Stimulated activated CD8-positive, alpha-beta memory T cell treated with anti-CD3 and anti-CD28 coated beads, Interleukin-15, amount 100 ng/mL, for 1 hour (primary cell): Measurements from ENCODE around the gene SHC3.

Experiments used
- DNase-seq: peaks from one replicate; pipeline ENCODE4 v3.0.0-alpha.2; 2020; ENCODE audit warnings: low read depth

The SHC3 gene

DNA sequence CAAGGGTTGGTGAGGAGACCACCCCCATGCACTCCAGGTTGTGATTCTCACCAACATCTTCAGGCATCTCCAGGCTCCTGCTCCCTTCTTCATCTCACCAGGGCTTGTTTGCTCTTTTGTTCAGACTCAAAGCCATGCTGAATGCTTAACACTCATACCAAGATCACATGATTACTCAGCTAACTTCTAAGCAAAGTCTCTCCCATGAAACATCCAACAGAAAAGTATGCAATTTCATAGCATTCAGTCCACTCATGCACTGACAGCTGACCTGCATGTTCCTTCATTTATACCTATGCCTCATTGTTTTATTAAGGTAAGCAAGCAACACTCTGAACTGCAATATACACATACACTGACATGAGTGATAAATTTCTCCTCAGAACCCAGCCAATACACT, 69.0 kb downstream of the SHC3 start:
- DNase-seq: no peak

DNA sequence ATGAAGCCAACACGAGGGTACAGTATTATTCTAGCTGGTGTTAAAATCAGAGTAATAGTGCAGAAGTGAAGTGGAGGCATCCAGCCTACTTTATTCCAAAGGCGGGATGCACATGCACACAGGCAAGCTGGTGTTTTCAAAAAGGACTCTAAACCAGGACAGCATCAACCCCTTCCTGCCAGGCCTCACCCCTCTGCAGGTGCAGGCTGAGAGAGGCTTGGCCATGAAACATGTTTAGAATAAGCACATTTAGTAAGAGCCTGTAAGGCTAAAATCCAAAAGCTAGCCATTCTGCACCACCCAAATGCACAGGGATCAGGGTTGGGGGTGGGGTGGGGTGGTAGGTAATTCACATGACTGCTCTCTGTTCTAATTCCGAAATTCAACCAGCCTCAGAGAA, 71.2 kb downstream of the SHC3 start:
- no peak for DNase-seq

DNA sequence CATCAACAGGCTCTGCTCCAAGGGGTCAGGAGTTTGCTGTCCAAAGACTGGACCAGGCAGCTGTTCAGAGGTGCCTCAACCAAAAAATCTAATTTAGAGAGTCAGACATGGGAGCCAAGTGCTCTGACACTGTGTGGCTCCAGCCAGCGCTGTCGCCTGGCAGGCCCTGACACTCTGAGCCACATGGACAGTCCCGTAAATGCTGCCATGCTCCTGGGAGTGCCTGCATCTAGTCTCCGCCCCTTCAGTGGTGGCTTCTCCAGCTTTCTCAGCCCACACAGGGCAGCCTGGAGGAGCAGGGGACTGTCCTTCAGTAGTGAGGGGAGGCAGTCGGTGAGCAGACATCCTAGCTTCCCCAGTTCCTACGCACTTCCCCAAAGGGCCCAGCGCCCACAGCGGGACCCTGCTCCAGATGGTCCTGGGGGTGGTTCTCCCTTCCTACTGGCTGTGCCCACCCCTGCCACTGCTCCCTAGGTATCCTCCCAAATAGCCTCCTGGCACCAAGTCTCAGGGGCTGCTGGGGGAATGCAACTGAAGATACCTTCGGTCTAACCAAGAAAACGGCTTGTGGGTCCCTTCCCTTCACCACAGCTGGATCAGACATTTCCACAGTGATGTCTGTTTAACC, 72.3 kb downstream of the SHC3 start:
- no peak for DNase-seq

DNA sequence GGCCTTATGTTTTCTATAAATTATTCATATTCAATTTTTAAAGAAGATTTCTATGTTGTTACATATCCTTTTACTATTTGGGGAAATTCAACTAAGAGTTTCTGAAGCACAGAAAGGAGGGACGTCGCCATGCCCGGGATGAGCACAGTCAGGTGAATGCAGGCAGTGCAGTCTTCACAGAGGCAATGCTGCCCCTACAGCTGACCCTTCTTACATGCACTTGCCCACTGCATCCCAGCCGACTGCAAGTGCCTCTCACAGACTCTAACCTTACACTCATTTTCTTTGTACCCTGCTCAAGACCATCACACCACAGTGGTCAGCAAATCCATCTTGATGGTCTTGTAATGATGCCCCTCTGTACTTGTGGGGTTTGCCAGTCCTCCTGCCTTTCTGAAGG, 73.8 kb downstream of the SHC3 start:
- DNase-seq: no peak

DNA sequence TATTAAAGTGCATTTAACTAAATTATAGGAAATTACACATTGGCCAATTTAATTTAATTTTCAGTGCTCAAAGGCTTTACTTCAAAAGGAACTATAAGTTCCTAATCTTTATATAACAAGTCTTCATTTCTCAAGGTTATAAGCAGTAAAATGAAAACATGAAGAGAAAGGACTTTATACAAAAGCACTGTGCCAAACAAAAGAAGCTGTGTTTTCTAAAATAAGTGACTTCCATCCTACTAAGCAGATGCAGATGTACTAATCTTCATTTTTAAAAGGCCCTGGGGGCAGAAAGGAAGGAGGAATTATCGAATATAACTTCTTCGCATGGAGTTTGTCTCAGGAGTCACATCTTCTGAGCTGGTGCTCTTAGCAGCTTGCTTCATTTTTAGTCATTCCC, 81.4 kb downstream of the SHC3 start:
- no peak for DNase-seq

DNA sequence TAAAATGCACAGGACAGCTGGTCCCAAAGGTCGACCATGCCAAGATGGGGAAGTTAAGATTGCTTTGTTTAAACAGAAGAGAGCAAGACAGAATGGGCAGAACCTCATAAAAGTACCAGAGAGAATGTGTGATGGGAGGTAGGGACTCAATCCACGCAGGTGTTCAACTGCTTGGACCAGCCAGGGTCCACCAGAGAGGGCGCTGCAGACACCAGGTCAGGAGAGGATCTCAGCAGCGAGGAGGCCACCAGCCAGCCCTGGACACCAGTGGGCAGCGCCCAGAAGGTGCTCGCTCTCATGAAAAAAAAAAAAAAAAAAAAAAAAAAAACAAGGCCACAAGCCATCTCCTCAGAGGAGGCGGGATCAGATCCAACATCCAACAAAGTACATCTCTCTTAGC, 81.8 kb downstream of the SHC3 start:
- no peak for DNase-seq

DNA sequence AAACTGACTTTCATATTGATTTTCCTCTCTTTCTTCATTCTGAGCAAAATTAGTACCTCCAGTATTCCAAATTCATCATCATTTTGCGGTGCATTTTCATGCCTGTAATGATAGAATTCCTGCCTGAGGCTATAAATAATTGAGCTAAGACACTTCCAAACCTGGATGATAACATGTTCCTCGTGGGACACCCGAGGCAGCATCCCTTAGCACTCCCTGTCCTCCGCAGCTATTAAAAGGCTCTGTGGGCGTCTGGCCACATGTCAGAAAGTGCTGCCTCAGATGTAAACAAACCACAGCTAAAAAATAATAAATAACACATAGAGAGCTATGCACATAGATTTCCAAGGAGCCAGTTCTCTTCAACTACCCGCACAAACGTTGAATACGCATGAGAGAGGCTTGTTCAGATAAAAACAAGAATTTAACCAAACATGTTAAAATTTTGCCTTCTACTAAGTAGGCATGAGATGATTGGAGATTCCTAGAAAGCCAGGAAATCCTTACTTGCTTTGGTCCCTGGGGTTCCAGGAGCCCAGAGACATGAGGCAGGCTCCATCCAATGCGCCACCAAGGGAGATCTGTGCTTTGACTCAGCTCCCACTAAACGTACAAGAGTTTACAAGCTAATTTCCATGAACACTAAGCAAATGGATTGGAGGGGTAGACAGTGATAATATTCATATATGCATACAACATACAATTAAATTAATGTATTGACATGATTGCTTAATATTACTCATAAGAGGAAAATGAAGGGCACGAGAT, 82.7 kb downstream of the SHC3 start:
- no peak for DNase-seq

DNA sequence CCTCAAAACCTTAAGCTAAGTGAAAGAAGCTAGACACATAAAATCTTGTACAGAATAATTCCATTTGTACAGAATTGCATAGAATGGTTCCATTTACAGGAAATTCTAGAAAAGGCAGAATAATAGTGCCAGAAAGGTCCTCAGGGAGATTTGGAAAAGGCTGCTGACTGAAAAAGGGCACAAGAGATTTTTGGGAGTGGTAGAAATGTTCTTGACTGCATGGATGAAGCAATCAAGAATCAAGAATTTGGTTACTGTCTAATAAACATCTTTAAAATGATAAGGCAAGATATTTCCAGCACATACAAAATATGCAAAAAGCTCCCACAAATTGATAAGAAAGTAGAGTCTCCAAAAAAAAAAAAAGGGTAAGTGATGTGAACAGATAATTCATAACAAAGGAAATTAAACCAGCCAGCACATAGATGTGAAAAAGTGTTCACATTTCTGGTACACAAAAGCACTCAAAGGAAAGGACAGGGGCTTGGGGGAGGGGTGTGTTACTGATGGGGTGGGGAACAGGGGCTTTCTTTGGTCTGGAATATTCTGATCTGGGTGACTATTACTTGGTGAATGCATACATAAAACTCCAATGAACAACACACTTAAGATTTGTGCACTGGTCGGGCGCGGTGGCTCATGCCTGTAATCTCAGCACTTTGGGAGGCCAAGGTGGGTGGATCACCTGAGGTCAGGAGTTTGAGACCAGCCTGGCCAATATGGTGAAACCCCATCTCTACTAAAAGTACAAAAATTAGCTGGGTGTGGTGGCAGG, 85.2 kb downstream of the SHC3 start:
- no peak for DNase-seq

DNA sequence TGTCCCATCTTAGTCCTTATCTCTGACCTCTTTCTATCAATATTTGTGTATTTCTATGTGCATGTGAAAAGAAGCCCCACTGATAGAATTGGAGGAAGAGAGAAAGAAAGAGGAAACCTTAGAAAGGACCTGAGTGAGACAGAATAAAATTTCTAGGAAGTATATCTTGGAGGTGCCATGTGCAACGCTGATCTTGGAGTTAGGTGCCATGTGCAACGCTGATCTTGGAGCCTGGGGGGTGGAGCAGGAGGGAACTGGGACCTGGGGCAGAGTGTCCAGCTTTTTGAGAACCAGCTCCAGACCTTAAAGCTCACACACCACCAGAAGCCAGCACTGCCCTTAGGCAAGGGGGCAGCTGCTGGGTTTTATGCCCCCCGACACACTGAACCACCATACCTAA, 89.4 kb downstream of the SHC3 start:
- DNase-seq: no peak

DNA sequence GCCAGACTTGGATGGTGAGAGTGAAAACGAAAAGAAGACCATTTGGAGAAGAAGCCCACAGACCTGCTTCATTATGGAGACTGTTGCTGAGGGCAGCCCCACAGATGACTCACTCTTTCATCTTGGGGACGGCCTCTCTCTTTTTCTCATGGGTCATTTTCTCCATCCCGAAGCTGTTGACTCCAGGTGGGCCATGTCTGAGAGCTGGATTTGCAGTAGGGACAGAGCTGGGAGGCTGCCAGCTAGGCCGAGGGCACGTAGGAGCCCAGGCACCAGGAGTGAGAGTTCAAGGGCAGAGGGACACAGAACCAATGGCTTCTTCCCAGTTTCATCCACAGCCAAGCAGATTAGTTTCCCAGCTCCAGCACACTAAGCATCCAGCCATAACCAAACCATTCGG, 95.0 kb downstream of the SHC3 start:
- no peak for DNase-seq

DNA sequence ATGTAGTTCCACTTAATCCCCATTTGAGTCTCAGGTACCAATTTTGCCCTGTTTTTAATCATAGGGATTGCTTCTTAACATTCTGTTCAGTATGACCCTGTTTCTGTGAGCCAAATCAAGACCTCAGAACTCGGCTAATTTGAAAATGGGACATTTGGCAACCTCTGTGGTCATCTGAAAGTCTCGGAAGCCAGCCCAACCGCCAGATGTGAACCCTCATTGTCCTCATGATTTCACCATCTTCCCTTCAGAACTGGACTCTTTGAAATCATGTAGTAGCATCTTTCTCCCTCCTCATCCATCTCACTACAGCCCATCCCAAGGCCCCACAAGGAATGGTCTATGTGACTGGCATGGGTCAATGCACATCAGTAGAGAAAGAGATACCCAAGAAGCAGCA, 98.4 kb downstream of the SHC3 start:
- DNase-seq: no peak

DNA sequence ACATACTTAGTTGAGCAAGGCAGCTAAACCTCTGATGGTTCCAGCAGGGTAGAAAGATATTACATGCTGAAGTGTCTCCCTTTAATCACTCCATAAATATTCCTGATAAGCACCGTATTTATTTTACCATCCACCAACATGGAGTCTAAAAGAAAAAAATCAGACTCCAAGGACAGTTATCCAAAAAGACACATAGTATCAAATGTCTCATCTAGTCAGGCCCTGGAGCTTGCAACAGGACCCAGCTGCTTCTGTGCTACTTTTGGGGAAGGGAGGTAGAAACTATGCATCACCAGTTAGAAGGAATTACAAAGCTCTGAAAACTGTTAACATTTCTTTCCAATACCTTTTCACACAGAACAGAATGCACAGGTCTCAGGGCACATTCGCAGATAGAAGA, 99.2 kb downstream of the SHC3 start:
- no peak for DNase-seq

DNA sequence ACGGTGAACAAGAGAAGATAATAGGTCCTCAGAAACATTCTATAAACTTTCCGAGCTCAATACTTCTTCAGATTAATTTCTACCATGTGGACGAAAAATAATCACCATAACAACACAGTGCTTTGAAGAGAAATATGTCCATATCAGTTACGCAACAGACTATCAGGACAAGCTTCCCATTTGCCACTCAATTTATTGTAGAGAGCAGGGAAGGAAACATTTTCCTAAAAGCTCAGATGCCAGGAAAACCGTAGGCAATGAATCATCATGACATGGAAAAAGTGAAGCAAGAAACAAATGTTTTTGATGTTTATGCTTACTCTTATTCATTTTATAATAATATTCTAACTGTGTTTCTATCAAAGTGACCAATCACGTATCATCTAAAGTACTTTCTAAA, 99.8 kb downstream of the SHC3 start:
- DNase-seq: no peak

DNA sequence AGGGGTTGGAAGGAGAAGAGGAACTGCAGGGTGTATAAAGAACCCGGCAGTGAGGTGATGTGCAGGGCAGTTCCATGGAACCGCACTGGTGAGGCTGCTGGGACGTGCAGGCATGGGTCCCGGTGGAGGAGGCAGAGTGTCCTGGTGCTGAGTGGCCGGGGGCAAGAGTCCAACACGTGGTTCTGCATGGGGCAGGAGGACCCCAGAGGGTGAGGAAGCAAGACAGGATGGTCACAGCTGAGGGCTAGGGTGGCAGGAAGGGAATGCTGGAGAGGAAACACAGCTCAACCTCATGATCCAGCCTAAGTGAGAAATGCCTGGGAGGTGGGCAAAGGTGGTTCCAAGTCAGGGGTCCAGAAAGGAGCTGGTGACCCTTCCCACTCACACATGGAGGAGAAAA, 100.2 kb downstream of the SHC3 start:
- no peak for DNase-seq

DNA sequence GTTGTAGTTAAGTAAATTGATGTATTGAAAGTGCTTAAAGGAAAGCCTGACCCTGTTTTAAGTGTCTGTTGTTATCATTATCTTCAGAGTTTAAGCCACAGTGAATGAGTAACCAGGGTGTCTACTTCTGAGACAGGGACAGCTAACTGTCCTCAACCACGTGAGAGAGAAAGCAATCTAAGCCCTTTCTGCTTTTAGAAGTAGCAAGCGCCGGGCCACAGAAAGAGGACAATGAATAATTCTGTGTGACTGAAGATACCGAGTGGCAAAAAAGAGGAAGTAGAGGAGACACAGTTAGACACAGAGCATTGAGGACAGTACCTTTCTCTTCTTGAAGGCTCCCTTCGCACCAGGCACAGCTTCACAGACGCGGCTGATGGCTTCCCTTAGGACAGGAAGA, 101.1 kb downstream of the SHC3 start:
- no peak for DNase-seq

DNA sequence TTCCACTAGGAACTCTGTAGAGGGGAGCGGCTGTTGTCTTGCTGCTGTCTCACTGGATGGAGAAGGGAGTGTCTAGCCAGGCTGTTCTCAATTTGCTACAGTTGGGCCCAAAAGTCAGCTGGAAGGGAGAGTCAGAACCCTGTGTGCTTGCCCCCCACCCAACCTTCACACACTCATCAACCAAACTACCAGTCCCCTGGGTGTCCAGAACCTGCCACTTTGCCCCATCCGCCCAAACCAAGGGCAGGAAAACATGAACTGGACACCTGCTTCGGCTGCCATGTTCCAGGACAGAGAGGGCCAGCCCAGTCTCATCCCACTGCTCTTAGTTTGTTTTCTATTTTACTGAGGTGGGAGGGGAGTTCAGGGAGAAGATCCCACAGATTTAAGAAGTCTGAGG, 105.2 kb downstream of the SHC3 start:
- DNase-seq: no peak

DNA sequence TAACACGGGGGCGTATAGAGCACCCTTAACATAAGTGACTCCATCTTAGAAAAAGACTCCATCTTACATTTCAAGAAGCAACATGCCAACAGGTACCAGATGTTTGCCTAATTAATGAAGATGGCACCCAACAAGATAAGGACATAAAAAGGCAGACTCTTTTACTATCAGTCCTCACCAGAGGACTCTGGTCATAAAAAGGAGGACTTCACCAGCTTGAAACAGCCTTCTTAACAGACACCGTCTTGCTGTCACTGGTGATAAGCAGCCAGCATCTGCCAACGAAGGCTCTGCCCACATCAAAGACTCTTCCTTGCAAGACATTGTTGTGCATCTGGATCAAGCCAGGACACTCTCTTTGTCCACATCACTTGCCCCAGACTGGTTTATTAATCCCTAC, 107.0 kb downstream of the SHC3 start:
- DNase-seq: no peak

DNA sequence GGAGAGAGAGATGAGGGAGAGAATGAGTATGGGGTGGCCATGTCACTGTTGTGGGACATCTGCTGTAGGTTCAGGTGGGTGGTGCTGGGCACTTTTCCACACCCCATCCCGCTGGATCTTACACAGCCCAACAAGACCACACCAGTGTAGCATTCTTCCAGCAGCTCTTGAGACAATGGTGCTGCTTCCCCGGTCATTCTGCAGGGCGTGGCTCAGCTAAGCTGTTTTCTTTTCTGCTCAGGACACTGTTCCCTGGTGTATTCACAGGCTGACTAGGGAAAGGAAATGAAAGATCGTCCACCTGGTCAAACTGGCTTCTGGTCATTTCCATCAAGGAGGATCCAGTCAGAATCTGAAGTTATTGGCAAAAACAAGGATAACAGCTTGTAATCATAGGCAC, 111.8 kb downstream of the SHC3 start:
- DNase-seq: no peak

DNA sequence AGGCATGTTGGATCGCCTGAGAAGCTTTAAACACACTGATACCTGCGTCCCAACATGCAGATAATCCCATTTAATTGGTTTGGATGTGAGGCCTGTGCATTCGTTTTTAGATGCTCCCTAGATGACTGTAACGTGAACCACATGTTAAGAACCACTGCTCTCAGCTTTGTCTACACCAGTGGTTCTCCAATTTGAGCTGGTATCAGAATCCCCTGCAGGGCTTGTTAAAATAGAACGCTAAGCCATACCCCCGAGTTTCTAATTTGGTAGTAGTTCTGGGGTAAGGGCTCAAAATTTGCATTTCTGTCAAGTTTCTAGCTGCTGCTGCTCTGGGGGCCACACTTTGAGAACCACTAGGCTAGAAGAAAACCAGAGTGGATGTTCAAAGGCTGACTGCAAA, 112.7 kb downstream of the SHC3 start:
- DNase-seq: no peak

DNA sequence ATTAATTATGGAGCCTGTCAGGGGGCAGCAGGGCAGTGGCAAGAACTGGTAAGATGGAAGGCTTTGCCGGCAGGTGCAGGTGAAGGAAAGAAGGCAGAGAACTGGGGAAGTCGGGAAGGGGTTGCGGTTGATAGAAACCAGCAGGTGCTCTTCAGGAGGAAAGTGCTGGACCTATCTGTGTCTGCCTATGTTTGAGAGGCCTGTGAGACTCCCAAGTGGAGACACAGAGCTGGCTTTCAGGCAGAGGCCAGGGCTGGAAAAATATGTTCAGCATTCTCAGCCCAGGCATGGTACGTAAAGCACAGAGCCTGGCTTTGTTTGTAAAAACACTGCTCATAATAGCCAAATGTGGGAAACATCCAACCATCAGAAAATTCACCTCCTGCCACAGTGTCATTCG, 117.8 kb downstream of the SHC3 start:
- no peak for DNase-seq

DNA sequence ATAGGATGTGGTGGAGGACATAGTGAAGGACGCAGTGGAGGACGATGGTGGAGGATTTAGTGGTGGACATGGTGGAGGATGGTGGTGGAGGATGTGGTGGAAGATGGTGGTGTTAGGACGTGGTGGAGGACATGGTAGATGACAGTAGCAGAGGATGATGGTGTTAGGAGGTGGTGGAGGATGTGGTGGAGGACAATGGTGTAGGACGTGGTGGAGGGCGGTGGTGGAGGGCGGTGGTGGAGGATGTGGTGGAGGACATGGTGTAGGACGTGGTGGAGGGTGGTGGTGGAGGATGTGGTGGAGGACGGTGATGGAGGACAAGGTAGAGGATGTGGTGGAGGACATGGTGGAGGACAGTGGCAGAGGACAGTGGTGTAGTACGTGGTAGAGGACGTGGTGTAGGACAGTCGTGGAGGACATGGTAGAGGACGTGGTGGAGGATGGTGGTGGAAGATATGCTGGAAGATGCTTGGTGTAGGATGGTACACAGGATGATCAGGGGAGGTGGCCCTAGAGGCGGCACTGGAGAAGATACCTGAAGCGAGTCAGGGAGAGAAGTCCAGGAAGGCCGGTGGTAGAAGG, 118.6 kb downstream of the SHC3 start:
- no peak for DNase-seq

DNA sequence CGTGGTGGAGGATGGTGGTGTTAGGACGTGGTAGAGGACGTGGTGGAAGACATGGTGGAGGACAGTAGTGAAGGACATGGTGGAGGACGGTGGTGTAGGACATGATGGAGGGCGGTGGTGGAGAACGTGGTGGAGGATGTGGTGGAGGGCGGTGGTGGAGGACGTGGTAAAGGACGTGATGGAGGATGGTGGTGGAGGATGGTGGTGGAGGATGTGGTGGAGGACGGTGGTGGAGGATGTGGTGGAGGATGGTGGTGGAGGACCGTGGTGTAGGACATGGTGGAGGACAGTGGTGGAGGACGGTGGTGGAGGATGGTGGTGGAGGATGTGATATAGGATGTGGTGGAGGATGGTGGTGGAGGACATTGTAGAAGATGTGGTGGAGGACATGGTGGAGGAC, 119.7 kb downstream of the SHC3 start:
- no peak for DNase-seq

DNA sequence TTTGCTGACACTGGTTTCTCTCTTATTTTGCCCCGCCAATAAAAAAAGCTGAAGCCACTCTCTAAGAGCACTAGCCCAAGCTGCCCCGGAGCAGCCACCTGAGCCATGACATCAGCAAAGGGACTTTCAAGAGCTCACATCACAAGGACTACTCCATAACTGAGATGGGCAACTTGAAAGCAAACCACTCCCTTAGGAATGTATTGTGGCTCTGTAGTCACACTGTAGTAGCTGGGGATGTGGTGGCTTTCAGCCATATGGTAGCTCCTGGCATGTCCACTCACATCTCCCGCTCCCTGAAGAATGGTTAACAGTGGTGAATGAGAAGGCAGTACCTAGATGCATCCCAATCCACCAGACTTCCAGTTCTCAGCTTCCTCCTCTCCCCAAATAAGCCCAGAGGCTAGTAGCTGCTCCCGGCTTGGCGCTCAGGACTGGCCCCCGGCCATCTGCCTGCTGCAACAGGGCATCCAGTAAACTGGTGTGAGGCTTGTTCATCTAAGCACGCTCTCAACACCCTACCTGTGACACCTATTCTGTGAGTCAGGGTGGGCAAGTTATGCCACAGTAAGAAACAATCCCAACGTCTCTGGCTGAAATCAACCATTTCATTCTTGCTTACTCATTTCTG, 123.6 kb downstream of the SHC3 start:
- DNase-seq: no peak
